Progenitor cell of endocrine pancreas (in vitro differentiated cells): ENCODE results near the gene DPPA3. TPM values are rescaled to one million over a fixed set of nuclear protein-coding genes. Genes with fewer than 3 reads are reported as not detected.
"Not testable (repeated sequence)": the region's sequence is repeated elsewhere in the genome, so short reads cannot be mapped to it uniquely, and the experiment has no call there.

Experiments
- DNase-seq: peaks from one replicate; pipeline ENCODE4 v3.0.0; 2021; ENCODE audit warnings: low spot score; ENCODE audit not compliant: unreplicated experiment
- H3K27ac Mint-ChIP-seq: 2 replicates; pipeline ENCODE4 v1.8.0; 2021; ENCODE audit warnings: mild to moderate bottlenecking, moderate library complexity, mixed read lengths
- H3K27me3 Mint-ChIP-seq: 2 replicates; pipeline ENCODE4 v1.8.0; 2021; ENCODE audit warnings: mixed read lengths
- H3K36me3 Mint-ChIP-seq: 2 replicates; pipeline ENCODE4 v1.8.0; 2022; ENCODE audit warnings: mixed read lengths; ENCODE audit not compliant: insufficient read depth
- H3K4me1 Mint-ChIP-seq: 2 replicates; pipeline ENCODE4 v1.8.0; 2021; ENCODE audit warnings: low read depth, mixed read lengths
- H3K4me3 Mint-ChIP-seq: 2 replicates; pipeline ENCODE4 v1.8.0; 2021; ENCODE audit warnings: low read depth, mild to moderate bottlenecking, moderate library complexity, mixed read lengths
- H3K9me3 Mint-ChIP-seq: 2 replicates; pipeline ENCODE4 v1.8.0; 2021; ENCODE audit warnings: low read depth, mixed read lengths
- total RNA-seq: library from RNA; stranded (reverse); gene quantifications from 2 replicates; pipeline ENCODE4 v1.2.1, GENCODE V29; 2021
- TF ChIP-seq, protein P1 (sequence below): fragments of 200-600 bp; sonication (generic); IDR thresholded peaks from one replicate; pipeline ENCODE4 v1.5.0; 2021; ENCODE audit warnings: antibody characterized with exemption, mild to moderate bottlenecking; ENCODE audit not compliant: unreplicated experiment

DPPA3 gene
- total RNA-seq, 1 donor from 2014 or later = not detected

GRCh38 chr12:7677432-7677888 lies 33.8 kb upstream of the DPPA3 start:
- TF ChIP-seq, protein P1, sequence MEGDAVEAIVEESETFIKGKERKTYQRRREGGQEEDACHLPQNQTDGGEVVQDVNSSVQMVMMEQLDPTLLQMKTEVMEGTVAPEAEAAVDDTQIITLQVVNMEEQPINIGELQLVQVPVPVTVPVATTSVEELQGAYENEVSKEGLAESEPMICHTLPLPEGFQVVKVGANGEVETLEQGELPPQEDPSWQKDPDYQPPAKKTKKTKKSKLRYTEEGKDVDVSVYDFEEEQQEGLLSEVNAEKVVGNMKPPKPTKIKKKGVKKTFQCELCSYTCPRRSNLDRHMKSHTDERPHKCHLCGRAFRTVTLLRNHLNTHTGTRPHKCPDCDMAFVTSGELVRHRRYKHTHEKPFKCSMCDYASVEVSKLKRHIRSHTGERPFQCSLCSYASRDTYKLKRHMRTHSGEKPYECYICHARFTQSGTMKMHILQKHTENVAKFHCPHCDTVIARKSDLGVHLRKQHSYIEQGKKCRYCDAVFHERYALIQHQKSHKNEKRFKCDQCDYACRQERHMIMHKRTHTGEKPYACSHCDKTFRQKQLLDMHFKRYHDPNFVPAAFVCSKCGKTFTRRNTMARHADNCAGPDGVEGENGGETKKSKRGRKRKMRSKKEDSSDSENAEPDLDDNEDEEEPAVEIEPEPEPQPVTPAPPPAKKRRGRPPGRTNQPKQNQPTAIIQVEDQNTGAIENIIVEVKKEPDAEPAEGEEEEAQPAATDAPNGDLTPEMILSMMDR = peak; percentile 61

GRCh38 chr12:7678744-7679143 lies 32.5 kb upstream of the DPPA3 start:
- H3K4me3 Mint-ChIP-seq = no peak overlapping the region
- DNase-seq = no peak
- no peaks in the 10 kb centered on the region for H3K36me3 Mint-ChIP-seq
- TF ChIP-seq, protein P1 = no peak
- H3K27ac Mint-ChIP-seq = no peak overlapping the region
- H3K9me3 Mint-ChIP-seq = no peaks in the 10 kb centered on the region
- no peaks in the 10 kb centered on the region for H3K4me1 Mint-ChIP-seq
- H3K27me3 Mint-ChIP-seq = no peaks in the 10 kb centered on the region

More at GRCh38 chr12:7677432-7677888, 33.8 kb upstream of the DPPA3 start:
- H3K4me3 Mint-ChIP-seq, H3K9me3 Mint-ChIP-seq, H3K27me3 Mint-ChIP-seq, H3K36me3 Mint-ChIP-seq, DNase-seq, H3K27ac Mint-ChIP-seq, H3K4me1 Mint-ChIP-seq: not testable (repeated sequence)

- H3K36me3 Mint-ChIP-seq = no peaks in the 10 kb centered on the region
- H3K27ac Mint-ChIP-seq = no peak overlapping the region
- no peaks in the 10 kb centered on the region for H3K9me3 Mint-ChIP-seq
- TF ChIP-seq, protein P1 = no peak
- no peaks in the 10 kb centered on the region for H3K27me3 Mint-ChIP-seq
- H3K4me3 Mint-ChIP-seq = no peak overlapping the region
- no peaks in the 10 kb centered on the region for H3K4me1 Mint-ChIP-seq
- DNase-seq = no peak
These were observed 31.8 kb upstream of the DPPA3 start for GRCh38 chr12:7679251-7680045.

DNA sequence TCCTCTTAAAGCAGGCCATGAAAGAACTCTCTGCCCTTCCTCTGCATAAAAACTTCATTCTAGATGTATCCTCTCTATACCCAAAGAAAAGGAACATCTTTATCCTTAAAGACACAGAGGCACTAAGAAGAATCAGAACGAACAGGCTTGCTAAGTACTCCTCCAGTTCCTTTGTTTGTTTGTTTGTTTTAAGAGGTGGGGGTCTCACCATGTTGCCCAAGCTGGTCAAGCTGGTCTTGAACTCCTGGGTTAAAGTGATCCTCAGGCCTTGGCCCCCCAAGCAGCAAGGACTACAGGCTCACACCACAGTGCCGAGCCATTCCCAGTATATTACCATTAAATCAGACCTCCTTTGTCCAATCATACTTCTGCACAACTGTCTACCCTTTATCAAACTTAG lies 29.7 kb upstream of the DPPA3 start:
- TF ChIP-seq, protein P1 = no peak
- Mint-ChIP-seq H3K9me3 (peaks cover 5% of the 10 kb centered on the region), H3K36me3 (no peaks in the 10 kb centered on the region), H3K27me3 (no peaks in the 10 kb centered on the region), H3K4me1 (no peaks in the 10 kb centered on the region), H3K27ac (no peak overlapping the region), H3K4me3 (no peak overlapping the region)
- no peak for DNase-seq

DNA sequence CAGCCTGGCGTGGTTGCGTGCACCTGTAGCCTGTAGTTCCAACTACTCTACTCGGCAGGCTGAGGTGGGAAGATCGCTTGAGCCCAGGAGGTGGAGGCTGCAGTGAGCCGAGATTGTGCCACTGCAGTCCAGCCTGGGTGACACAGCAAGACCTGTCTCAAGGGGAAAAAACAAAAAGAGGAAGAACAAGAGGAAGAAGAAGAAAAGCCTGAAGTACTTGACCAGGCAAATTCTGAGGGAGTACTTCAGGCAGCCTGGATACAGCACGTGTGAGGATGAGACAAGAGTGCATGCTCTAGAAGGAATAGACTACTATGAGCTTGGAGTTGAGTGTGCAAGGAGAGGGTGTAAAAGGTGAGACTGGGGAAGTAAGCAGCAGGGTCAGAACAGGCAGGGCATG lies 17.4 kb upstream of the DPPA3 start:
- no peak overlapping the region for H3K27ac Mint-ChIP-seq

More for the DNA sequence above, 17.4 kb upstream of the DPPA3 start:
- TF ChIP-seq, protein P1 = no peak
- DNase-seq = no peak
- Mint-ChIP-seq H3K27me3 (peaks cover 39% of the 10 kb centered on the region), H3K9me3 (no peaks in the 10 kb centered on the region), H3K4me3 (no peak overlapping the region), H3K4me1 (peaks cover 7% of the 10 kb centered on the region), H3K36me3 (no peaks in the 10 kb centered on the region)
